Stimulated activated CD4-positive, alpha-beta T cell treated with anti-CD3 and anti-CD28 coated beads, Interleukin-1b, Interleukin-23, amount 100 ng/mL, for 1 hour (primary cell): Measurements from ENCODE around the gene OR9G1.
"Not testable (repeated sequence)": the region's sequence is repeated elsewhere in the genome, so short reads cannot be mapped to it uniquely, and the experiment has no call there.

ENCODE experiments used
- DNase-seq, 2 donors: peaks; one replicate each; pipeline ENCODE4 v3.0.0-alpha.2; 2020; ENCODE audit warnings: low read depth in 2 of 2

Gene OR9G1, protein sequence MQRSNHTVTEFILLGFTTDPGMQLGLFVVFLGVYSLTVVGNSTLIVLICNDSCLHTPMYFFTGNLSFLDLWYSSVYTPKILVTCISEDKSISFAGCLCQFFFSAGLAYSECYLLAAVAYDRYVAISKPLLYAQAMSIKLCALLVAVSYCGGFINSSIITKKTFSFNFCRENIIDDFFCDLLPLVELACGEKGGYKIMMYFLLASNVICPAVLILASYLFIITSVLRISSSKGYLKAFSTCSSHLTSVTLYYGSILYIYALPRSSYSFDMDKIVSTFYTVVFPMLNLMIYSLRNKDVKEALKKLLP

DNA sequence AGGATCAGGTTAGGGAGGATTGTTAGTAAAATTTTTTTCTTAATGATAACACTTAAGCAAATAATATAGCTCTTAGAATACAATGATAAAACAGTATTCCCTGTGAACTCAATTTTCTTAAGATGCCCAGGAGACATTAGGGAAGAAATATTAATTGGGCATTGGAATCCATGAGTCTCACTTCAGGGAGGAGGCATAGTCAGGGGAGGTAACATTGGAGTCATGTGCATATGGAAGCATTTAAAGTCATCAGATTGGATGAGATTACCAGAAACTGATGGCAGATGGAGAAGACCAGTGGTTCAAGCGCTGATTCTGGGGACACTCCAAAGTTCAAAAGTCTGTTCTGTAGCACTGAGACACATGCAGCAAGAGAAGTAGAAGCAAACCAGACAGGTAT, at the start of gene OR9G1:
Gene OR9G1, plus strand, starts transcription at position 301 of the 400 bp plus-strand sequence. CDS start 1,293 bp downstream, outside the sequence.
- DNase-seq: no peak

DNA sequence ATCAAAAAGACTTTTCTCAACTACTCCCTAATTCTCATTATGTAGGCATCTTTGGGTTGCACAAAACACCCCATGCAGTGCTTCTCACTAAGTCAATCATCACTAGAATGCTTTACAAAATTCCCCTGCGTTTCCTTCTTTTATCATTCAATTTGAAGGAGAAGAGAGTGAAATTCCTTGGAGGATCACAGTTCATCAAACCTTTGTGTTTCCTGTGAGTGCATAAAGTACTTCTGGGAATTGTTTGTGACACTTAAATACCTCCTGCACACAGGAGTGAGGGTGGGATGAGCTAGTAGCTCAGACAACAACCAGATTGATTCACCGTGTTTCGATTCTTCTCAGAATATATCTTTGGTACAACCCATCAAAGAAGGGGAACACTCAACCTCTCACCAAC, 39.1 kb upstream of the OR9G1 start:
- no peak for DNase-seq

DNA sequence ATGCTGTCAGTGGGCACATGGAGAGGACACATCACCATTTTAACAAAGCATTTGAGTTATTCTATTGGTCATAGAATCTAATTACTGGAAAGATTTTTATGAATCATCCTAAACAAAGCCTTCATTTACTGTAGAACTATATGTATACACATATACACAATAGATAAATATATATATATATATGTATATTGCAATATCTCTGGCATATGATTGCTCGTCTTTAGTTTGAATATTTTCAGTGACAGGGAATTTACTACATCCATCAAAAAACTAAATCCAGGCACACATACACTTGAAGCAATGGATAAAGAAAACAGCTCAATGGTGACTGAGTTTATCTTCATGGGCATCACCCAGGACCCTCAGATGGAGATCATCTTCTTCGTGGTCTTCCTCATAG, 35.5 kb upstream of the OR9G1 start, which contains the start of gene OR5AR1:
Gene OR5AR1, plus strand, starts transcription at position 301 of the 400 bp plus-strand sequence. Its CDS starts 0 bp downstream, at position 301.
- no peak for DNase-seq

DNA sequence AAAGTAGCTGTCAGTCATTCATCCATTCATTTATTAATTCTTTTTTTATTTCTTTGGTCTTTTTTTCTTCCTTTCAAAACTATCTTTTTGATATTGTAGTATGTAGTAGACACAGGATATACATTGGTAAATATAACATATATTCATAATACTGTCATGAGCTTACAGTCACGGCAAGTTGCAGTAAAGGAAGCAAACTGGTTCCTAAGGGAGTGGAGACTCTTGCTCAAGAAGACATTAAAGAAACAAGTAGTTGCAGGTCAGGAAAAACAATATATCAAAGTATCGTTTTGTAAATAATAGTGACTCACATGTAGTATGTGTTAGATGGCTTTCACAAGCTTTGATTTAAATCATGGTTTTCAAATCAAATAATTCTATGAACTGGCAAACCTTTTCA, 27.9 kb upstream of the OR9G1 start:
- no peak for DNase-seq

DNA sequence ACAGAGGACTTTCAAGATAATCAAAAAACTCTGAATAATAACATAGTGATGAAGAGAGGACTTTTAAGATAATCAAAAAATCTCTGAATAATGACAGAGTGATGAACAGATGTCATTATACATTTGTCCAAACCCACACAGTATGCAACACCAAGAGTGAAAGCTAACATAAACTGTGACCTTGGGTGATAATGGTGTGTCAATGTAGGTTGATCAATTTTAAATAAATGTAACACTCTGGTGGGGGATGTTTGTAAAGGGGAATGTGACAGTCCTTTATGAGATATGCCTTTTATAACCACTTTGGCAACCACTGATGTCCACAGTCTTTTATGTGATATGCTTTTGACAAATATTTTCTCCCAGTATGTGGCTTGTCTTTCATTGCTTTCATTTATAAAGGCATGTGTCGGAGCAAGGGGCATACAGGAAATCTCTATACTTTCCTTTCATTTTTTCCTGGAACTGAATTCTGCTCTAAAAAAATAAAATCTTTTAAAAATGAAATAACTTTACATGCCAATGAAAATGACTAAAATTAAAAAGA, 10.3 kb upstream of the OR9G1 start:
- no peak for DNase-seq

DNA sequence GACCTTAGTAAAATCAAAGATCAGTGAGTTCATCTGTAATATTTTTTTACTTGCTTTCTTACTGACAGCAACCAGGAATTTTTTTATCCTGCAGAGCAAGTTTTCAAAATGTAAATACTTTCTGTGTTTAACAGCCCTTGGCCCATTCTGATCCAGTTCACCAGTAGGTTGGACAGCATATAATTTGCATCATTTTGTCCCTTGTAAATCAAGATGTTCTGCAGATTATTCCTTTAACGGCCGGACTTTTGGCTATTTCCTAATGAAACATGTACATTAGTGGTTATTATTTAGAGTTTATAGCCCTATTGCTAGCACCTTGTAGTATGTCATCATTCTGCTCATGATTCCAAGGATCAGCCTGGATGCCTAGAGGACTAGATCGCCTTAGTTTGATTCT, 7.7 kb upstream of the OR9G1 start:
- not testable (repeated sequence) for DNase-seq

DNA sequence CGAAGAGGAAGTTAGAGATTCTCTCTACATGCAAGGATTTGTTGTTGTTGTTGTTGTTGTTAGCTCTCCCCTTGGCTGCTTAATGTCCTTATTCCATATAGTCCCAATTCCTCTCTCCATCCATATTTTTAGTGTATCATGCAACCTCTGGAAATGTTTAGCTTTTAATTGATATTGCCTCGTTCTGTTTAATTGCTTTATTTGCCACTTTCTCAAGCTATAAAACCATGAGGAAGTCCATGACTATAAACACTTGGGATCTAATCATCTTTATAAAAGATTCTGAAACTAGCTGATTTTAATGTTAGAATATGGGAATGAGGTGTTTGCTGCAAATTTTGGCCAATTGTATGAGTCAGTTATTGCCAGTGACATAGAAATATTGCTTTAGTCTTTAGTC, 5.5 kb upstream of the OR9G1 start:
- no peak for DNase-seq

DNA sequence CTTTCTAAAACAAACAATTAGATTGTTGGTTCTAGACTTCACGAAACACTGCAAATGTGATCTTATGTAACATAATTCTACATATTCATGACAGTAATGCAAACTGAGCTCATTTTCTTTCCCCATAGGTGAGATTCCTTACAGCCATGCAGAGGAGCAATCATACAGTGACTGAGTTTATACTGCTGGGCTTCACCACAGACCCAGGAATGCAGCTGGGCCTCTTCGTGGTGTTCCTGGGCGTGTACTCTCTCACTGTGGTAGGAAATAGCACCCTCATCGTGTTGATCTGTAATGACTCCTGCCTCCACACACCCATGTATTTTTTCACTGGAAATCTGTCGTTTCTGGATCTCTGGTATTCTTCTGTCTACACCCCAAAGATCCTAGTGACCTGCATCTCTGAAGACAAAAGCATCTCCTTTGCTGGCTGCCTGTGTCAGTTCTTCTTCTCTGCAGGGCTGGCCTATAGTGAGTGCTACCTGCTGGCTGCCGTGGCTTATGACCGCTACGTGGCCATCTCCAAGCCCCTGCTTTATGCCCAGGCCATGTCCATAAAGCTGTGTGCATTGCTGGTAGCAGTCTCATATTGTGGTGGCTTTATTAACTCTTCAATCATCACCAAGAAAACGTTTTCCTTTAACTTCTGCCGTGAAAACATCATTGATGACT, 1.5 kb downstream of the OR9G1 start:
- no peak for DNase-seq

DNA sequence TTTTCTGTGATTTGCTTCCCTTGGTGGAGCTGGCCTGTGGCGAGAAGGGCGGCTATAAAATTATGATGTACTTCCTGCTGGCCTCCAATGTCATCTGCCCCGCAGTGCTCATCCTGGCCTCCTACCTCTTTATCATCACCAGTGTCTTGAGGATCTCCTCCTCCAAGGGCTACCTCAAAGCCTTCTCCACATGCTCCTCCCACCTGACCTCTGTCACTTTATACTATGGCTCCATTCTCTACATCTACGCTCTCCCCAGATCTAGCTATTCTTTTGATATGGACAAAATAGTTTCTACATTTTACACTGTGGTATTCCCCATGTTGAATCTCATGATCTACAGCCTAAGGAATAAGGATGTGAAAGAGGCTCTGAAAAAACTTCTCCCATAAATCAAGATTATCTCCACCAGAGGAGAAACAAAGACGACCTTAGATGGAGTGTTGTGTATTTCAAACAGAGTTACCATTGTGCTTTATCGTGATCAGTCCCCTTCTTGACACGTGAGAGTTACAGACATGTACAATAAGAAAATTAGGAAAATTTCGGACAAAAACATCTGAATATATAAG, 2.1 kb downstream of the OR9G1 start:
- no peak for DNase-seq

DNA sequence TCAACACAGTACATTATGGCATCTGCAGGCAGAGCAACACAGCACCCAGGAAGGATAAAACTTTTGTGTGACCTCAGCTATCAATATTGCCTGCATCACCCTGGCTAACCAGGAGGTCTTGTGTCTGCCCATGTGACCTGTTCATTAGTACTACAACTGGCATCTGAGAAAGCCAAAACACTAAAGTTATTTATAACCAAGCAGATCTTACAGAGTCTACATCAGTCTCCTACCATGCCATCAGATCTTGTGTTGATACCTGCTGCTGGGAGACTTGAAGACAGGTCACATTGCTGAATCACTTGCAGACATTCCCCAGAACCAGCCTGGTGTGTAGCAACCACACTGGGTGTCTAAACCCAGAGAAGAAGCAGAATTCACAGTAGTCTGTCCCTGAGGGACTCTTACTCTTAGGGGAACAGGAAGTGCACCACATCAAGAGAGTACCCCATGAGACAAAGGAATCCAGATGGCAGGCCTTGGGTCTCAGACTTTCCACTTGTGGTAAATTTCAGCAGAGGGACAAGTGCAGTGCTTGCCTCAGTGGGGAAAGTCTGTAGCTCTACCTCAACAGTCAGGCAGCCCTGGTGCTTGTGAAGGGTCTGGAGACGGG, 7.0 kb downstream of the OR9G1 start:
- no peak for DNase-seq

DNA sequence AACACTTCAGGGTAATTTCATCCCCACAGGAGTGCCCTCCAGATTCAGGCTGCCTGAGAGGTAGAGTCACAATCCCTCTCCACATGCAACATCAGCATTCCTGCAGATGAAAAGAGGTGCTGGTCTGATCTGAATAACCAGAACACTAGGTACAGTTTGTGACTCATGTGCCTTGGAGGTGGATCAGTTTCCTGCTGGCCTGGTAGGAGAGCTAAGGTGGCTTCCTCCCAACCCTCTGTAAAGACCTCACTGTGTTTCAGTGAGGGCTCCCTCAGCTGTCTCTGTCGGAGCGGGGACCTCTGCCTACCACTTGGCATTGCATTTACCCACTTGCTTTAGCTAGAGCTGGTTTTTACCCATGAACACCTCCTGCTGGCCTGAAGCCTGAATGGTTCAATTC, 7.6 kb downstream of the OR9G1 start:
- no peak for DNase-seq

DNA sequence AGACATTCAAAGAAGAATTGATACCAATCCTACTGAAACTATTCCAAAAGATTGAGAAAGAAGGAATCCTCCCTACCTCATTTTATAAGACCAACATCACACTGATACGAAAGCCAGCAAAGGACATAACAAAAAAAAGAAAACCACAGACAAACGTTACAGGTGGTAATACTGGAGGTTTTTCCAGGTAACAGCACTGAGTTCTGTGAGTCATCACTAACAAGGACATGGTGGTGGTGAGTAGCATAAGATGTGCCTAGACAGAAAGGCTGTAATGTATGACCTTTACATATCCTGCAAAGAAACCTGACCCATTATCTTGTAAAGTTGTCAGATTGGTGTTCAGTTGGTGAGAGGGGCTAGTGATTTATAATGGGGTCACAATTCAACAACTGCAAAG, 15.3 kb downstream of the OR9G1 start:
- DNase-seq: no peak

DNA sequence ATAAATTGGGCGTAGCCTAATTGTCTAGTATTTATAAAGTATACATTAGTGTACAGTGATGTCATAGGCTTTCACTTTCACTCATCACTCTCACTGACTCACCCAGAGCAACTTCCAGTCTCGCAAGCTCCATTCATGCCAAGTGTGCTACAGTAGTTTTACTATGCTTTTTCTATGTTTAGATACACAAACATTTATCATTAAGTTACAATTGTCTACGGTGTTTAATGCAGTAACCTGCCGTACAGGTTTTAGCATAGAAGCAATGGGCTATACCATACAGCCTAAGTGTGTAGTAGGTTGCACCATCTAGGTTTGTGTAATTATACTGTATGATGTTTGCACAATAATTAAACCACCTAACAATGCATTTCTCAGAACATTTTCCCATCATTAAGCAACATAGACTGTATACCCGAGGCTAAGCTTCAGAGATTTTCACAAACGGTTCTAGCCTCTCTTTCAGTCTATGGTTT, 17.5 kb downstream of the OR9G1 start:
- no peak for DNase-seq

DNA sequence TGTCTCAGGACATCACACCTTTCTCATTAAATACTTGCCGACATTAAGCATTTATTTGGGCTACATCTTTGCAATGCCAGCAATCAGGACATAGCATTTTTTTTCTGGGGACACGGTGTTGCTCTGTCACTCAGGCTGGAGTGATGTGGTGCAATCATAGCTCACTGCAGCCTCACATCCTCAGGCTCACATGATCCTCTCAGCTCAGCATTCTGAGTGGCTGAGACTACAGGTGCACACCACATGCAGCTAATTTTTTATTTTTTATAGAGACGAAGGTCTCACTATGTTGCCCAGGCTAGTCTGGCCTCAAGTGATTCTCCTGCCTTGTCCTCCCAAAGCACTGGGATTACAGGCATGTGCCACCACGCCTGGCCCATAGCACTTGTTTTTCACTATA, 21.6 kb downstream of the OR9G1 start:
- DNase-seq: no peak

DNA sequence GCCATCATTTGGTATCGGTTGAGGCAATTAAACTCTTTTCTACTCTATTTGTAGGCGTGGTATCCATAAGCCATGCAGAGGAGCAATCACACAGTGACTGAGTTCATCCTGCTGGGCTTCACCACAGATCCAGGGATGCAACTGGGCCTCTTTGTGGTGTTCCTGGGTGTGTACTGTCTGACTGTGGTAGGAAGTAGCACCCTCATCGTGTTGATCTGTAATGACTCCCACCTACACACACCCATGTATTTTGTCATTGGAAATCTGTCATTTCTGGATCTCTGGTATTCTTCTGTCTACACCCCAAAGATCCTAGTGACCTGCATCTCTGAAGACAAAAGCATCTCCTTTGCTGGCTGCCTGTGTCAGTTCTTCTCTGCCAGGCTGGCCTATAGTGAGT, 41.2 kb downstream of the OR9G1 start:
- DNase-seq: no peak

DNA sequence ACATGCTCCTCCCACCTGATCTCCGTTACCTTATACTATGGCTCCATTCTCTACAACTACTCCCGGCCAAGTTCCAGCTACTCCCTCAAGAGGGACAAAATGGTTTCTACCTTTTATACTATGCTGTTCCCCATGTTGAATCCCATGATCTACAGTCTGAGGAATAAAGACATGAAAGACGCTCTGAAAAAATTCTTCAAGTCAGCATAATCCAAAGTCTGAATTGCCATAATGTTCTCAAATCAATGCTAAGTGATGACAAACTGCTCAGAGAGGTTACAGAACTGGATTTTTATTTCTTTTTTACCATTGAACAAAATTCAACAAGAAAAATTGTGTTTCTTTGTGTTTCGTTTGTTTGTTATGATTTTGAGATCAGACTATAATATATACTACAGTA, 42.0 kb downstream of the OR9G1 start:
- no peak for DNase-seq

DNA sequence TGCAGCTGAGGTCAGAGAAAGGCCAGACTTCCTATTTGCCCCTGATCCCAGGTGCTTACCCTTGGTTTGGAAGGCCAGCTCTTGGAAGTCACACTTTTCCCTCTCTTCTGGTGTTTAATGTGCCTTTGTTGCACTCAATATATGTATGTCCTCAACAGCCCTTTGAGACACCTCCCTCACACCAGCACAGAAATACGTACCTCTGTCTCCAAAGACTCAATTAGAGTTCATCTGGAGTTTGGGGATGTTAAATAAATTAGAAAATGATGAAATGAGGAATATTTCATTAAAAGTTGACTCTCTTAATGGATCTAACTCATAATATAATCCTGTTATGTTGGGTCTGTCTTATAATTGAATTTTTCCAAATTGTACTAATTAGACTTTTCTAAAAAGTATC, 49.7 kb downstream of the OR9G1 start, which contains the start of gene OR9G4:
Gene OR9G4, minus strand, starts transcription at position 101 of the 400 bp plus-strand sequence. CDS start 4,931 bp downstream, outside the sequence.
- DNase-seq: no peak

DNA sequence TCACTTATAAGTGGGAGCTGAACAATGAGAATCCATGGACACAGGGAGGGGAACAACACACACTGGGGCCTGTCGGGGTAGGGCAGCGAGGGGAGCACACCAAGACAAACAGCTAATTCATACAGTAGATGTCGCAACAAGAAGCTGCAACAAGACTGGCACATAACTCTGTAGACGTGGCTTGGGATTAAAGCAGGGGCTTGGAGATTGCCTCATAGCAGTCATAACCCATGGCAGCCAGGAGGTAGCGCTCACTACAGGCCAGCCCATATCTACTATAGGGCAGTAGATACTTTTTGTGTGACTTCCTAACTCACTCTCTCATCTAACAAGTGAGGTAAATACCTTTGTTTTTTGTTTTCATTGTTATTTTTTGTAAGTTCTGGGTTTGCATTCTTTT, 51.3 kb downstream of the OR9G1 start:
- no peak for DNase-seq

DNA sequence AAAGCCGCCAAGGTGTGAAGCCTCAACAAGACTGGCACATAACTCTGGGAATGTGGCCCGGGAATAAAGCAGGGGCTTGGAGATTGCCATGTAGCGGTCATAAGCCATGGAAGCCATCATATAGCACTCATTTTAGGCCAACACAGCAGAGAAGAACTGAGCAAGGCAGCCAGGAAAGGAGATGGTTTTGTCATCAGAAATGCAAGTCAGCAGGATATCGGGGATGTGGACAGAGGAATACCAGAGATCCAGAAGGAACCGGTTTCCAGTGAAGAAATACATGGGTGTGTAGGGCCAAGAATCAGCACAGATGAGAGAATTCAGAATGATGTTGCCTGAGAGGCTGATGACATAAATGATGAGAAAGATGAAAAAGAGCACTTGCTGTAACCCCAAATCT, 52.6 kb downstream of the OR9G1 start:
- DNase-seq: no peak
